SU-DHL-6 (cell line): Measurements from ENCODE around the gene ANO2.

Experiments
- H2AFZ ChIP-seq: fragments of 200-600 bp; sonication (generic); 2 replicates; pipeline ENCODE4 v1.6.1; 2014; ENCODE audit warnings: low read depth, mild to moderate bottlenecking, moderate library complexity, mixed read lengths, antibody characterized with exemption, low read length; ENCODE audit not compliant: severe bottlenecking
- H3F3A ChIP-seq: fragments of 200-600 bp; shearing (Covaris generic); 2 replicates; pipeline ENCODE4 v1.6.0; 2016; ENCODE audit warnings: antibody characterized with exemption, mild to moderate bottlenecking; ENCODE audit not compliant: insufficient read depth
- H3K27ac ChIP-seq: fragments of 200-600 bp; sonication (generic); 2 replicates; pipeline ENCODE4 v1.5.1; 2016; ENCODE audit warnings: low read depth, mild to moderate bottlenecking, low read length, moderate library complexity, mixed read lengths
- H3K27me3 ChIP-seq: fragments of 200-600 bp; sonication (generic), shearing (Covaris generic); 2 replicates; pipeline ENCODE4 v1.6.0; 2014; ENCODE audit warnings: mild to moderate bottlenecking, low read length
- H3K36me3 ChIP-seq: fragments of 200-600 bp; sonication (generic); 2 replicates; pipeline ENCODE4 v1.6.1; 2014; ENCODE audit warnings: mild to moderate bottlenecking, low read length, mixed read lengths
- H3K4me2 ChIP-seq: fragments of 300-600, 200-600 bp; shearing (Covaris generic), sonication (generic); 2 replicates; pipeline ENCODE4 v1.6.0; 2014; ENCODE audit warnings: low read length, low read depth, mild to moderate bottlenecking; ENCODE audit not compliant: poor library complexity, severe bottlenecking
- H3K4me3 ChIP-seq: fragments of 200-600 bp; sonication (generic); 2 replicates; pipeline ENCODE4 v1.5.1; 2014; ENCODE audit warnings: antibody characterized with exemption, low read length, mild to moderate bottlenecking, mixed read lengths; ENCODE audit not compliant: insufficient read depth, poor library complexity, severe bottlenecking
- H3K79me2 ChIP-seq: fragments of 200-600 bp; sonication (generic); 2 replicates; pipeline ENCODE4 v1.6.1; 2014; ENCODE audit warnings: mild to moderate bottlenecking, low read length, moderate library complexity; ENCODE audit not compliant: insufficient read depth
- H3K9ac ChIP-seq: fragments of 200-600 bp; sonication (generic); 2 replicates; pipeline ENCODE4 v1.7.0; 2014; ENCODE audit warnings: mild to moderate bottlenecking, low read length
- H3K9me2 ChIP-seq: fragments of 200-600 bp; sonication (generic); replicated peaks from 2 replicates; pipeline ENCODE4 v1.6.1; 2014; ENCODE audit warnings: low read length; ENCODE audit not compliant: insufficient read depth
- H3K9me3 ChIP-seq: fragments of 200-600 bp; sonication (generic); 2 replicates; pipeline ENCODE4 v1.6.1; 2014; ENCODE audit warnings: low read length, mixed read lengths; ENCODE audit not compliant: insufficient read depth
- H4K20me1 ChIP-seq: fragments of 200-600 bp; sonication (generic); 2 replicates; pipeline ENCODE4 v1.6.1; 2014; ENCODE audit warnings: low read depth, mild to moderate bottlenecking, antibody characterized with exemption, low read length, moderate library complexity, mixed read lengths
- EZH2phosphoT487 ChIP-seq: fragments of 200-600 bp; sonication (generic), shearing (Covaris generic); conservative IDR thresholded peaks from 2 replicates; pipeline ENCODE4 v1.6.1; 2018; ENCODE audit warnings: mild to moderate bottlenecking, antibody characterized with exemption, low read length, moderate library complexity, mixed read lengths
- TF ChIP-seq, protein P1 (sequence below): fragments of 200-600 bp; sonication (generic); IDR thresholded peaks from one replicate; pipeline ENCODE4 v1.5.1; 2017; ENCODE audit warnings: antibody characterized with exemption, mild to moderate bottlenecking, low read length, moderate library complexity; ENCODE audit not compliant: insufficient read depth, poor library complexity, severe bottlenecking

Gene ANO2

DNA sequence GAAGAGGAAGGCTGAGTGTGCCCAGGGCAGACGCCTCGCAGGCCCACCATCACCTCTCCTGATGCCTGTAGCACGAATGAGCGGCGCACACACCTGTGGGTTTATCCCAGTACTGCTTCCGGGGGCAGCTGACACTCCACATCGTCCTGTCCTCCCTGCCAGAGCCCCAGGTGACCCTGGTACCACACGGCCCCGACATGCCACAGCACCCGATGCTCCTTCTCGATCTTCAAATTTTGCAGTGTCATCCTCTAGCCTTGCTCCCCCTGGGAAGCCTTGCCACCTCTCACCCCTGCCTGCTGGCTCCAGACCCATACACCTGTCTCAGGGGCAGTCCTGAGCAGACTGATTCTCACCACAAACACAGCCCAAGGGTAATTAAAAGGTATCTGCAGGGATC lies 40.6 kb downstream of the ANO2 start:
- no peaks in the 10 kb centered on the region for H3K79me2 ChIP-seq
- no peak overlapping the region for H3K9ac ChIP-seq
- no peaks in the 10 kb centered on the region for H3K9me3 ChIP-seq
- H3K27me3 ChIP-seq, result no peaks in the 10 kb centered on the region
- H3K9me2 ChIP-seq, result no peaks in the 10 kb centered on the region
- no peak overlapping the region for H2AFZ ChIP-seq
- no peaks in the 10 kb centered on the region for H3K36me3 ChIP-seq
- no peaks in the 10 kb centered on the region for H4K20me1 ChIP-seq
- no peak overlapping the region for H3K4me3 ChIP-seq
- no peak for TF ChIP-seq EZH2phosphoT487
- TF ChIP-seq, protein P1, sequence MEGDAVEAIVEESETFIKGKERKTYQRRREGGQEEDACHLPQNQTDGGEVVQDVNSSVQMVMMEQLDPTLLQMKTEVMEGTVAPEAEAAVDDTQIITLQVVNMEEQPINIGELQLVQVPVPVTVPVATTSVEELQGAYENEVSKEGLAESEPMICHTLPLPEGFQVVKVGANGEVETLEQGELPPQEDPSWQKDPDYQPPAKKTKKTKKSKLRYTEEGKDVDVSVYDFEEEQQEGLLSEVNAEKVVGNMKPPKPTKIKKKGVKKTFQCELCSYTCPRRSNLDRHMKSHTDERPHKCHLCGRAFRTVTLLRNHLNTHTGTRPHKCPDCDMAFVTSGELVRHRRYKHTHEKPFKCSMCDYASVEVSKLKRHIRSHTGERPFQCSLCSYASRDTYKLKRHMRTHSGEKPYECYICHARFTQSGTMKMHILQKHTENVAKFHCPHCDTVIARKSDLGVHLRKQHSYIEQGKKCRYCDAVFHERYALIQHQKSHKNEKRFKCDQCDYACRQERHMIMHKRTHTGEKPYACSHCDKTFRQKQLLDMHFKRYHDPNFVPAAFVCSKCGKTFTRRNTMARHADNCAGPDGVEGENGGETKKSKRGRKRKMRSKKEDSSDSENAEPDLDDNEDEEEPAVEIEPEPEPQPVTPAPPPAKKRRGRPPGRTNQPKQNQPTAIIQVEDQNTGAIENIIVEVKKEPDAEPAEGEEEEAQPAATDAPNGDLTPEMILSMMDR, result no peak
- no peak overlapping the region for H3K27ac ChIP-seq
- H3K4me2 ChIP-seq, result no peak overlapping the region
- no peaks in the 10 kb centered on the region for H3F3A ChIP-seq

DNA sequence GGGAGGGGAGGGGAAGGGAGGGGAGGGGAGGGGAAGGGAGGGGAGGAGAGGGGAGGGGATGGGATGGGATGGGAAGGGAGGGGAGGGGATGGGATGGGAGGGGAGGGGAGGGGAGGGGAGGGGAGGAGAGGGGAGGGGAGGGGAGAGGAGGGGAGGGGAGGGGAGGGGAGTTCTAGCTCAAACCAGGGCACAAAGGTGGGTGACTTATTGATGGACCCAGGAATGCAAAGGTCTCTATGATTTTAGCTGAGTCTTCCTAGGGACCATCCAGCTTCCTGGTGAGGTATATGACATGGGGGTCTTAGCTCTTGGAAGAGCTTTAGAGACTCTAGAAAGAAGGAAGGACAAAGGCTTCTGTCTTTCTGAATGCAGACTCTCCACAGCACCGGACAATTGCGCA lies 42.3 kb downstream of the ANO2 start:
- Histone ChIP-seq H3K9me3 (no peaks in the 10 kb centered on the region), H3K36me3 (no peaks in the 10 kb centered on the region), H3K9me2 (no peaks in the 10 kb centered on the region), H3F3A (no peaks in the 10 kb centered on the region), H3K79me2 (no peaks in the 10 kb centered on the region), H2AFZ (no peak overlapping the region), H4K20me1 (no peaks in the 10 kb centered on the region), H3K4me2 (no peak overlapping the region), H3K4me3 (no peak overlapping the region), H3K9ac (no peak overlapping the region), H3K27ac (no peak overlapping the region), H3K27me3 (no peaks in the 10 kb centered on the region)
- TF ChIP-seq EZH2phosphoT487, result no peak
- TF ChIP-seq, protein P1, result no peak

DNA sequence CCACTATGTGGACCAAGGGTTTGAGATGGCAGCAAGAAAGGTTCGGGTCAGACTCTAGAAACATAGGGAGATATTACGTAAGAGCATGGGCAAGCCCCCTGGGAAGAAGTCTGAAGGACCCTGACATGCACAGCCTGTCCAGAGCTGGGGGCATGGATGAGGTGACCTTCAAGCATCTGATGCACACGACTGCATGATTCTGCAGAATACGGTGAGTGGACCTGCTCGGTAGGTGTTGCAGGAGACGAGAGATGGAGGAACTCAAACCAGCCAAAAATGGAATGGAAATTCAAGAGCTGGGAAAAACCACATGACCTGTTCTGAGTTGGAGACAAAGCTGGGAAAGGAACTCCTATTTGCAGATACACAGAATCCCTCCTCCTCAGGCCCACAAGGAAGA lies 43.6 kb downstream of the ANO2 start:
- Histone ChIP-seq H3K36me3 (no peaks in the 10 kb centered on the region), H3K9ac (no peak overlapping the region), H3K4me3 (no peak overlapping the region), H3F3A (no peaks in the 10 kb centered on the region), H3K27me3 (no peaks in the 10 kb centered on the region), H3K9me2 (no peaks in the 10 kb centered on the region), H3K9me3 (no peaks in the 10 kb centered on the region), H2AFZ (no peak overlapping the region), H4K20me1 (no peaks in the 10 kb centered on the region), H3K79me2 (no peaks in the 10 kb centered on the region), H3K4me2 (no peak overlapping the region), H3K27ac (no peak overlapping the region)
- TF ChIP-seq EZH2phosphoT487, result no peak
- TF ChIP-seq, protein P1, result no peak

DNA sequence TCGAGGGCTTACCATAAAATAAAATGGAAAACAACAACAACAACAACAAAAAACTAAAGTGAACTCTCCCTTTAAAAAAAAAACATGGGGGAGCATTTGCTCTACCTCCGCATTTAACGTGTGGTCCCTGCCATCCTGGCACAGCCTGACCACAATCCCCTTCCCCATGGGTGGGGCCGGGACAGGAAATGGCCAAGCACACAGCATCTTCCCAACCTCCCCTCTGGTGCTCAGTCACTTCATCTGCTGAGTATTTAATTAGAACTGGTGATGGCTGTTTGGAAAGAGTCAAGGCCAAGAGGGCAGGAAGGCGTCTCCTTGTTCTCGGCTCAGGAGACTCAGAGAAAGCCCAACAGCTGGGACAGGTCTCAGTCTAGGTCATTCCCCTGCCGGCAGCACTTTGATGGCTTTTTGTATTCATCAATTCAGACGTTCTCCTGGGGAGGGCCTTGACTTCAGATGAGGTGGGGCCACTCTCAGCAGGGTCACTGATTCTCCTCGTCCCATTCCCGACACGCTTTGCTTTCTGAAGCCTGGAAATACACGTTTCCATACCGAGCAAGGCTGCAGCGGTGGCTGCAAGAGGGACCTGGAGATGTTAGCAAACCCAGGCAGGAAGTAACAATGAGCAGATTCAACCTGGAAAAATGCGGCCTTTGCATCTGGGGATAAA lies 44.4 kb downstream of the ANO2 start:
- TF ChIP-seq EZH2phosphoT487, result no peak
- TF ChIP-seq, protein P1, result no peak
- no peaks in the 10 kb centered on the region for H3K27me3 ChIP-seq
- no peaks in the 10 kb centered on the region for H4K20me1 ChIP-seq
- H3K9ac ChIP-seq, result no peak overlapping the region
- H3F3A ChIP-seq, result no peaks in the 10 kb centered on the region
- H3K79me2 ChIP-seq, result no peaks in the 10 kb centered on the region
- H3K4me3 ChIP-seq, result no peak overlapping the region
- no peak overlapping the region for H3K4me2 ChIP-seq
- H2AFZ ChIP-seq, result no peak overlapping the region
- H3K27ac ChIP-seq, result no peak overlapping the region
- H3K9me2 ChIP-seq, result no peaks in the 10 kb centered on the region
- H3K36me3 ChIP-seq, result no peaks in the 10 kb centered on the region
- H3K9me3 ChIP-seq, result no peaks in the 10 kb centered on the region
